Eye (tissue), 1 donor: ENCODE results near the gene CA4.
"Not testable (repeated sequence)": the region's sequence is repeated elsewhere in the genome, so short reads cannot be mapped to it uniquely, and the experiment has no call there.

Experiments
- DNase-seq: peaks from one replicate; pipeline ENCODE4 v3.0.0-alpha.2; 2015

Gene CA4

DNA sequence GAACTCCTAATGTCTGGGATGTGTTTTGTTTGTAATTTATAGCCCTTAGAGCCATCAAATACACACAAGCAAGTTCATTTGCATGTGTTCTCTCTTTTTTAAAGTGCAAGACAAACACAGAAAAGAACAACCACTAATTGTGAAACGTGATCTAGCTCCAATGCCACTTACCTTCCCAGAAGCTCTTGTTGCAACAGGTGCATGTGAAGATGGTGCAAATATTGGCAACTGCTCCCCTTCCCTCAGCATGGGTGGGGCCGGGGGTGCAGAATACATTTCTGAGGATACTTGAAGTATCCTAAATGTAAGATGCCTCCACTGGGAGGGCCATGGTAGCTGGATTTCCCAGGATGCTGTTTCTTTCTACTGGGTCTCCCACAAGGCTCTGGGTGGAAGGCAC, 28.4 kb downstream of the CA4 start:
- not testable (repeated sequence) for DNase-seq

DNA sequence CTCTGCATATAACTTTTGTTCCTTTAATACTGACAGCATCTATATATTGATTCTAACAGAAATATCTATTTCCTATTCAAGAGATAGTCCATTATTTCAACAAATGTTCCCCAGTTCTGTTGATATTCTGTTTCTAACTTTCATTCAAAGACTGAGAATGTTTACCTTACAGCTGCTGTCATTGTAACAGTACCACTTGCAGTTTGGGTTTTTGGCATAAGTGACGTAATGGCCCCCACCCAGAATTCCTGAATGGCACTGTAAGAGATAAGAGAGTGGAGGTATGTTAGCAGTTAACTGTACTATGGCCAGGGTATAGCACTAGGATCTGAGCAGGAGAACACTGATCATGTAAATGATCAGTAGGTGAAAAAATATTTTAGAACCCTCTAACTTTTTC, 30.6 kb downstream of the CA4 start:
- not testable (repeated sequence) for DNase-seq

DNA sequence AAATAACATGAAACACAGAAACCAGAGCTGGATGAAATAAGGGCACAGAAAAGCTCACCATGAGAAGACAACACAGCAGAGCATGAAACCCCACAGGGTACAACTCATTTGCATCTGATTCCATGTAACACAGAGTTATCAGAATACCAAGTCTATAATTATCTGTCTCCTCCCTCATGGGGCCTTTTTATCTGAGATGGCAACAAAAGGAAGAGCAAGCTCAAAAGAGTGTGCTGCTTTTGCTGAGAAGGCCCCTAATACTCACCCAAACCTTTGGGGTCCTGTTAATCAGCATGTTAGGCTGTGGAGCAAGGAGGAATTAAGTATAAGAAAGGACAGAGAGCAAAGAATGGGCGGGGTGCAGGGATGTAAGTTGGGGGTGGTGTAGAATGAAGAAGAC, 36.6 kb downstream of the CA4 start:
- not testable (repeated sequence) for DNase-seq

DNA sequence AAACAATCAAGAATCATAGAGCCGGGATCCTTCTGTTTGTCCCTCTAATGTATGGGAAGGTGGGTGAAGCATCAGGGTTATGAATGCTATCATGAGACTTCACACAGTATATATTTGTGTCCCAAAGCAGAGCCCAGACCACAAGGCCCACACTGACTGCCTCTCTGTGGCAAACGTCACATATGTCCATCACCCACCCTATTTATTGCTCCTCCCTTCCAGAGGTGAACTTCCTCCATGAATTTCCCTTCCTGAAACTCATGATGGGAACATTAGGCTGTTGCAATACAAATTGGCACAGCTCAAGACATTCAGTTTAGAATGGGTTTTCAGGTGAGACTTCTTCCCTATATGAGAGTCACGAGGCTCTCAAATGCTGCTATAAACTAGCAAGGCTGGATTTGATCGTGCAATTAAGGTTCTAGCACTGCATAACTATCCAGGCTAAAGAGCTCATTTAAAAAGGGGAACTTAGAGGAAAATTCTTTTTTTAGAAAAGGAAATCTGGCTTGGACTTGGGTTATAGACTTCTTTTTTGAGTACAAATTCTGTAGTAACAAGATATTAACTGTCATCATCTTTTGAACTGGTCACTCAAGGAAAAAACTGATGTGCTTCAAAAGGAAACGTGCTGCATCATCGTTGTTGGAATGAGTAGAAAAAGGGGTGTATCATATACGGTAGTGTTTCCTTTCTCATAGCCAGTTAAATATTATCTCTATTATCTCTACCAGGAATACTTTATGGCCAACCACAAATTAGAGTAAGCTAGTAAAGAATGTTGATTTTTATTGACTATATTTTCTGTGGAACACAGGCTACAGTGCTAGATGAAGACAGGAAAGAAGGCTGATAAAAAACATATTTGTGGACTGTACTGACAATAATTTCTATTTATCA, 37.3 kb downstream of the CA4 start:
- DNase-seq = not testable (repeated sequence)

DNA sequence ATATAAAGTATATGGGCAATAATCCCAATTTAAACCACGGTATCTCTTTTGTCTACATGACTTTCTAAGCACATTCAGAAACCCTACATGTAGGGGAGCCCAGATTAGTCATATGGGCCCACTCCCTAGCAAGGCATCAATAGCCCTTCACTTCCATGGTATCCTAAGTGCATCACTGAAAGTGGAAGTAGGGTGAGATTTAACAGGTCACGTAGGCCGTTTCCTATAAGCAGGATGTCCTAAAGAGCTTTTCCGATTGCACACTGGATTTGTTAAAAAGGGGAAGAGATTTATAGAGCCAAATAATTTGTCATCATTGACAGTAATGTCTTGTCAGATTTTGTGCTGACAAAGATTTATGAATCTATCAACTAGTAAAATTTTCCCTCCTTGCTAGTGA, 39.0 kb downstream of the CA4 start:
- DNase-seq = no peak

DNA sequence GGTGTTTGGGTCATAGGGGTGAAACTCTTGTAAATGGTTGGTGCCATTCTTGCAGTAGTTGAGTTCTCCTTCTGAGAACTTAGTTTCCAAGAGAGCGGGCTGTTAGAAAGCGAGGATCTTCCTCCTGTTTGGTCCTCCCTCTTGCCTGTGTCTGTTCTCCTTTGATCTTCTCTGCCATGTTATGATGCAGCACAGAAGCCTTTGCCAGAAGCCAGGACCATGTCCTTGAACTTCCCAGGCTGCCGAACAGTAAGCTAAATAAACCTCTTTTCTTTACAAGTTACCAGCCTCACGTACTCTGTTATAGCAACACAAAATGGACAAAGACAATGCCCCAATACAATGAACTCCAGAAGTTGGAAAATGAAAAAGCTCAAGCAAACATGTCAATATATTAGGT, 40.3 kb downstream of the CA4 start:
- DNase-seq = not testable (repeated sequence)

DNA sequence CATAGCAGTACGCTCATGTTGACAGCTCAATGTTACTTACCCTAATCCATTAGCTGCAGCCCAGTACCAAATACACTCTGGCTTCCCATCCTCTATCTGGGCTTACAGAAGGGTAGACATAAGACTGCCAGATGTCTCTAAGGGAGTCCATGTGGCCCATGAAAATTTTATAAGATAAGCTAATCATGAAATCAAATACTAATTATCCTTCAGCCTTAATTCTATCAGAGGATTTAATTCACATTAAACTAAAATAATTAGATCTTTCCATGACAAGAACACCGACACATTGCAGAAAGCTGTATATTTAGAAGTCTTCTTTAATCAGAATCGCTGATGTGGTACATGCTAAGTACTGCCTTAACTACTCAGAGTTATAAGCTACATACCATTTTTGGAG, 43.3 kb downstream of the CA4 start:
- DNase-seq = not testable (repeated sequence)

DNA sequence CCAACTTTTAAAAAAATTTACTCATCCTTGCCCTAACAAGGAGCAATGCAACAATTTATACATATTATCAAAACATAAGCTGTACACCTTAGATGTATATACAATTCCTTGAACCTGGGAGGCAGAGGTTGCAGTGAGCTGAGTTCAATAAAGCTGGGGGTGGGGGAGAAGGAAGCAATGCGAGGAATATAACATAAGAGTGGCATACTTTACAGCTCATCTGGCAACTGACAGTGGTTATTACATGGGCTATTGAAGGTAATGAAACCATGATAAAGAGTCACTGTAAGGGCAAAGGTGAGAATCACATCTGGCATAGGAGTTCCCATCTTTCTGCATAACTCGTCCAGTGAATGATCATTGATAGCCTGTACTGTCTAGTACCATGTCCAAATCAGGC, 43.7 kb downstream of the CA4 start:
- no peak for DNase-seq

DNA sequence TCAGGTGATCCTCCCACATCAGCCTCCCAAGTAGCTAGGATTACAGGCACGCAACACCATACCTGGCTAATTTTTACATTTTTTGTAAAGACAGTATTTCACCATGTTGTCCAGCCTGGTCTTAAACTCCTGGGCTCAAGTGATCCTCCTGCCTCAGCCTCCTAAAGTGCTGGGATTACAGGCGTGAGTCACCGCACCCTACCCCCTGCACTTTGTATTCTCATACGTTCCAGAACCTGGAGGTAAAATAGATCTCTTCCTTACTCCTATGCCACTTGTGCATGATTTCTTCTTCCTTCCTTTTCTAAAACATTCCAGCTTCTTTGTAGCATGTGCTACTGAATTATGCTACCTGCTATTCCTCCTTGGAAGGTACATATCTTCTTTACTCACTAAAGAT, 44.4 kb downstream of the CA4 start:
- not testable (repeated sequence) for DNase-seq

DNA sequence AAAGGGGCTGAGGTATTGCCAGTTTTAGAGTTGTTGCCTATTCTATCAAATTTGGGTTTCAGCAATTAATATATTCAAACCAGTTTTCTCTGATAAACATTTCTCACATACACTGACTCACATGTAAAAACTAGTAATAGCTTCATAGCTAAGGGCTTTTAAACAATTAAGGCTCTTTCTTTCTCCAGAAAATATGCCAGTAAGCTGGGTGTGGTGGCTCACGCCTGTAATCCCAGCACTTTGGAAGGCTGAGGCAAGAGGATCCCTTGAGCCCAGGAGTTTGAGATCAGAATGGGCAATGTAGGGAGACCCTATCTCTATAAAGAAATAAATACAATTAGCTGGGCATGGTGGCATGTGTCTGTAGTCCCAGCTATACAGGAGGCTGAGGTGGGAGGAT, 48.9 kb downstream of the CA4 start:
- DNase-seq = not testable (repeated sequence)

DNA sequence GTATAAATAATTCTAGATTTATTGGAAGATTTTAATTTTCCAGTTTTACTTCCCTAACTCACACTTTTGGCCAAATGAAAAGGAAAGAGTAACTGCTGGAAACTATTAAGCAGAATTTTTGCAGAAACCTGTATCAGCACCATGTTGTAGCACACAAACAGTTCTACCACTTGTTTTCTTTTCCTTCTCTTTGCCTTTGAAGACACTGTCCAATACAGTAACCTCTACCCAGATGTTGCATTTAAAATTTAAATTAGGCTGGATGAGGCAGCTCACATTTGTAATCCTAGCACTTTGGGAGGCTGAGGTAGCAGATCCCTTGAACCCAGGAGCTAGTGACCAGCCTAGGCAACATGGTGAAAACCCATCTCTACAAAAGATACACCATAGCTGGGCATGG, 56.0 kb downstream of the CA4 start:
- DNase-seq = not testable (repeated sequence)

DNA sequence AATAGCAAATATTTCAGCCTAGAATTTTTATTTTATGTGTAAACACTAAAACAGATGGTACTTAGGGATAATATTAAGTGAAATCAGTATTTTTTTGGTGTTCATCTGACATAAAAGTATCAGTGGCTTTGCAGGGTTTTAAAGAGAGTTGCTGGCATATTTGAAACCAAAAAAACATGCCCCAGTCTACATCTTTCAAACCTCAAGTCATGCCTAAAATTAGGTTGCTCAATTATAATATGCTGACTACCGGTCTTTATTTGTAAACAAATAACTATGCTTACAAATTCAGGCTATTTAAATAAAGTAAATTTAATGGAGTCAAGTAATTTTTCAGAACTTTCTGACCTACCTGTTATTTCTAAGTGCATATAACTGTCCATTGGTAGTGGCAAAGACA, 58.5 kb downstream of the CA4 start:
- DNase-seq = not testable (repeated sequence)
